ENCODE data around the gene CHAMP1. TPM values are rescaled to one million over a fixed set of nuclear protein-coding genes. Genes with fewer than 3 reads are reported as not detected.

The CHAMP1 gene
- total and polyA plus RNA-seq, 2 of the 13 experiments (the other 11 are each of a cell fraction or from before 2014, with no cell fraction given): 8.4 to 9.7 TPM

GRCh38 chr13:114281351-114282040 lies 32.8 kb upstream of the CHAMP1 start, which contains the start of gene UPF3A (continued):
- TF ChIP-seq ZBTB26 (CRISPR knock-in tag; IDR thresholded peaks at IDR 0.05; ENCODE audit: borderline replicate concordance) (no peak; the same call in 1 of the 2 replicates), REXO4 (CRISPR knock-in tag; IDR thresholded peaks at IDR 0.05; ENCODE audit: borderline replicate concordance) (no peak), SOX13 (IDR thresholded peaks at IDR 0.05) (no peak), SOX13 (CRISPR knock-in tag; conservative IDR thresholded peaks at IDR 0.05 in 1 of 2, IDR thresholded peaks at IDR 0.05 in 1 of 2) (peak in 1 of 2 experiments; percentile 36; a peak in 1 of 4 replicates), GATAD2A (CRISPR knock-in tag; IDR thresholded peaks at IDR 0.05) (peak; percentile 41; the same call in 1 of the 2 replicates), TBP (CRISPR knock-in tag; IDR thresholded peaks at IDR 0.05) (no peak), TCF7L2 (IDR thresholded peaks at IDR 0.05; ENCODE audit: low read depth, low read length) (no peak), ZNF558 (CRISPR knock-in tag; IDR thresholded peaks at IDR 0.05; ENCODE audit: borderline replicate concordance) (no peak; the same call in 1 of the 2 replicates), NR3C1 (CRISPR knock-in tag; IDR thresholded peaks at IDR 0.05) (no peak), KLF15 (CRISPR knock-in tag; IDR thresholded peaks at IDR 0.05; ENCODE audit: borderline replicate concordance) (no peak), ZNF331 (CRISPR knock-in tag; IDR thresholded peaks at IDR 0.05) (peak; percentile 51; the same call in 1 of the 2 replicates), ZNF639 (CRISPR knock-in tag; conservative IDR thresholded peaks at IDR 0.05) (peak; percentile 96; the same call in 1 of the 2 replicates), CHCHD3 (CRISPR knock-in tag; IDR thresholded peaks at IDR 0.05) (no peak), EED (CRISPR knock-in tag; IDR thresholded peaks at IDR 0.05) (0 out of 2 replicates have a peak, but pooled peaks have one; percentile 59), ZNF274 (CRISPR knock-in tag; IDR thresholded peaks at IDR 0.05) (peak; percentile 67; the same call in 1 of the 2 replicates), SALL2 (CRISPR knock-in tag; IDR thresholded peaks at IDR 0.05) (peak; percentile 51; the same call in 1 of the 2 replicates), E2F2 (CRISPR knock-in tag; IDR thresholded peaks at IDR 0.05; ENCODE audit: borderline replicate concordance) (no peak), ZNF484 (CRISPR knock-in tag; IDR thresholded peaks at IDR 0.05; ENCODE audit: borderline replicate concordance, low read depth) (no peak), HNF1B (CRISPR knock-in tag; IDR thresholded peaks at IDR 0.05) (0 out of 2 replicates have a peak, but pooled peaks have one; percentile 25)
